Inferior parietal cortex (tissue), 1 donor: Measurements from ENCODE around the gene CRIP1.

ENCODE experiments used
- DNase-seq: peaks from one replicate; pipeline ENCODE4 v3.0.0-alpha.2; 2016; ENCODE audit errors: extremely low spot score

CRIP1 gene

DNA sequence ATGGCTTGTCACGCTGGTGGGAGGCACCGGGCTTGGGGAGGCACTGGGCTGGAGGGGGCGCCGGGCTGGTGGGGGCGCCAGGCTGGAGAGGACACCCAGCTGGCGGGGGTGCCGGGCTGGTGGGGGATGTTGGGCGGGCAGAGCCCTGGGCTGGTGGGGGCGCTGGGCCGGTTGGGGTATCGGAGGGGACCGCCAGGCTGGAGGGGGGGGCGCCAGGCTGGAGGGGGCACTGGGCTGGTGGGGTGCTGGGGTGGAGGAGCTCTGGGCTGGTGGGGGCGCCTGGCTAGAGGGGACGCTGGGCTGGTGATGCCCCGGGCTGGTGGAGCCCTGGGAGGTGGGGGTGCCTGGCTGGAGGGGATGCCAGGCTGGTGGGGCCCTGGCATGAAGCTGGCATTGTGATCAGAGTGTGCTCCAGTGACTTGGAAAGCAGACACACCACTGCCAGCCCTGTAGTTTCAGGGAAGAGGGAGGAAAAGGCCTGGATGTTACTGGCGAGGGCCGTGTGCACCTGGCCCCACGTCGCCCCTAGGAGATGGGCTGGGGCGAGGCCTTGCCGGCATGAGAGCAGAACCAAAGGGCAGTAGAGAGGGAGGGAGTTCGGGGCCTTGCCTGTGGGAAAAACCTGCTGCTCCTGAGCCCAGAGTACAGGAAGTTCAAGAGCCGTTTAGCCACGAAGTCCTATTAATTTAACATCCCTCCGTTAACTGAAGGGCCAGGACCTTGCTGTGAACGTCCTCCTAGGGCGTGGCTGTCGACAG lies 17.4 kb downstream of the CRIP1 start:
- DNase-seq: no peak

- DNase-seq: no peak
Measured at GRCh38 chr14:105505101-105505500, 18.4 kb downstream of the CRIP1 start.

DNA sequence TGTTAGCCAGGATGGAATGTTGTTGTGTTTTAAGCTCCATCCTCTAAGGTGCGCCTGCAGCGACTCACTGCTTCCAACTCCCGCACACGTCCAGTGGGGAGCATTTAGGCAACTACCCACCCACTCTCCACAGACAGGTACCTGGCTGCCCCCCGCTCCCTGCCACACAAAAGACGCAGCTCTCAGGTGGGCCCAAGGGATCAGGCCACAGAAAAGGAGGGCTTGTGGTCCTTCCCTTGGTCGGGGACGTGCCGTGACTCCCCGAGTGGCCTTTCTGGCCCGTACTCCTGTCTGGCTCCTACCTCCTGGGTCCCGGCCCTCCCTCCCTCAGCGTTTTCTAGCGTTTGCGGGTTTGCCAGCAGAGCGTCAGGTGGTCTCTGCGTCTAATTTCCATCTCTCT lies 20.6 kb downstream of the CRIP1 start:
- no peak for DNase-seq

- DNase-seq: no peak
Measured at GRCh38 chr14:105508069-105508468, 21.4 kb downstream of the CRIP1 start.

DNA sequence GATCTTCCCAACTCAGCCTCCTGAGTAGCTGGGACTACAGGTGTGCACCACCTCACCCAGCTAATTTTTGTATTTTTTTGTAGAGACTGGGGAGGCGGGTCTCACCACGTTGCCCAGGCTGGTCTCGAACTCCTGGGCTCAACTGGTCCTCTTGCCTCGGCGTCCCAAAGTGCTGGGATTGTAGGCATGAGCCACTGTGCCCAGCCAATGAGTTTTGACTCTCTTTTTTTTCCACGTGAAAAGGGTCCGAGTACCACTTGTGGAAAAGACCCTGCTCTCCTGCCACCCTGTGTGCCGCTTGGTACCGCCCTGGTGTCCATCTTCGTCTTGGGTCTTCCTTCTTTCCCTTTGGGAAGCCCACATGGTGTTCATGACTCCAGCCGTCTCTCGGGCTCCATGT lies 21.9 kb downstream of the CRIP1 start:
- DNase-seq: no peak

GRCh38 chr14:105517096-105517495 lies 30.4 kb downstream of the CRIP1 start:
- DNase-seq: no peak

- DNase-seq: no peak
Measured at GRCh38 chr14:105519946-105520698, 33.4 kb downstream of the CRIP1 start.

DNA sequence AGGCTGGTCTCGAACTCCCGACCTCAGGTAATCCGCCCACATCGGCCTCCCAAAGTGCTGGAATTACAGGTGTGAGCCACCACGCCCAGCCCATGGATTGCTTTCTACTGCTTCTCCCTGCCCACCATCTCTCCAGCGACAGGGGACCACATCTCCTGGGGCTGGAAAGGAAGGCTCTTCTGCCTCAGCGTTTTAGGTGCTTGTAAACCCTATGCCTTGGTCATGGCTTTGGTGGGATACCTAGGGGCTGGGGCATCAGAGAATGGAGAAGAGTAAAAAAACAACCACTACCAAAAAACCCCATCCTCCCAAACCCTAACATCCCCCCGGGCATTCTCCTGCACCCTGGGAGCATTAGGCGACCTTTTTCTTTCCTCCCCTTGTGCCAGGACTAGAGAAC lies 38.6 kb downstream of the CRIP1 start:
- DNase-seq: no peak

- DNase-seq: no peak
Measured at GRCh38 chr14:105525861-105526775, 39.4 kb downstream of the CRIP1 start, which contains the start of gene TMEM121. TSS of gene TMEM121 (plus strand) at chr14:105526583. CDS start at chr14:105528835, 2,252 bp downstream.

- no peak for DNase-seq
Measured at GRCh38 chr14:105526776-105527380, 40.2 kb downstream of the CRIP1 start.

DNA sequence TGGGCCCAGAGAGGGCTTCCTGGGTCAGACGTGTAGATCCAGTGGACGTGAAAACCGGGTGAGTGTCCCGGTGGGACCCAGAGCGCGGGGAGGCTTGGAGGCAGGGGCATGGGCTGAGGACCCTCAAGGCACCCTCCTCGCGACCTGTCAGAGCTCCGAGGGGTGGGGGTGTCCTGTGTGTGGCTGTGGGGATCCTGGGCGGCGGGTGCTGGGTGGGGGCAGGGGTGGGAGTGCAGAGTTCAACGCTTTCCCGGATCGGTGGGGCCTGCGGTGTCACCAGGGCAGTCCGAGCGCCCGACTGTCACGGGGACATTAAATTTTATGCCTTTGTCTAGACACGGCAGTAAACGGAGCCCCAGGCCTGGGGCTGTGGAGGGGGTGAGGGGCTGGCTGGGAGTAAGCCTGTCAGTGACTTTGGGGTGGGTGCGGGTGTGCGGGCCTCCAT lies 40.7 kb downstream of the CRIP1 start:
- no peak for DNase-seq

DNA sequence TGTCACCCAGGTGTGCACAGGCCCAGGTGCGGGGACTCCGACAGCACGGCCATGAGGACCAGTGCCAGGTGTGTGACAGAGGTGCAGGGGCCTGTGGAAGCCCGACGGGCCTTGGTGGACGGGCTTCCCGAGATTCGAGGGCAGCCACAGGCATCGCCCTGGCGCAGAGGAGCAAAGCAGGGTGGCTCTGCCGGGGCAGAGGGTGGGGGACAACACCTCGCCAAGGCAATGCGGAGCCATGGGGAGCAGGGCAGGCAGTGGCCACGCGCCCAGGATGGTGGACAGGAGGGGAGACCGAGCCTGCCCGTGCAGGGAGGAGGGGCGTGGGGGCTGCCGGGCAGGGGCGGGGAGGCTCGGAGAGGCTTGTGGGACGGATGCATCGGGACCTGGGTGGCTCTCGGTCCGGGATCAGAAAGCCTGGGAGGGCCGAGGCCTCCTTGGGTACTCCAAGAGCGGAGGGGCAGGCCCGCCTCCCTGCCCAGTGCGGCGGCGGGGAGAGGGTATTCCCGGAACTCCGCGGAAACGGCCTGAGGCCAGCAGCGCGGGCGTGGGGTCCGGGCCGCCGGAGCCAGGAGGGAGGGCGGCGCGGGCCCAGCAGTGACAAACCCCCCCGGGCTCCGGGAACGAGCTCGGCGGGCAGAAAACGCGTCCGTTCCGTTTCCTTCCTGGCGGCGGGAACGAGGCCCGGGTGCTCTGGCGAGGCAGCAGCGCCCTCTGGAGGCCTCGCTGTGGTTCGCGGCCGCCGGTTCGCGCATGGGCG lies 41.3 kb downstream of the CRIP1 start:
- DNase-seq: peak; percentile 80

DNA sequence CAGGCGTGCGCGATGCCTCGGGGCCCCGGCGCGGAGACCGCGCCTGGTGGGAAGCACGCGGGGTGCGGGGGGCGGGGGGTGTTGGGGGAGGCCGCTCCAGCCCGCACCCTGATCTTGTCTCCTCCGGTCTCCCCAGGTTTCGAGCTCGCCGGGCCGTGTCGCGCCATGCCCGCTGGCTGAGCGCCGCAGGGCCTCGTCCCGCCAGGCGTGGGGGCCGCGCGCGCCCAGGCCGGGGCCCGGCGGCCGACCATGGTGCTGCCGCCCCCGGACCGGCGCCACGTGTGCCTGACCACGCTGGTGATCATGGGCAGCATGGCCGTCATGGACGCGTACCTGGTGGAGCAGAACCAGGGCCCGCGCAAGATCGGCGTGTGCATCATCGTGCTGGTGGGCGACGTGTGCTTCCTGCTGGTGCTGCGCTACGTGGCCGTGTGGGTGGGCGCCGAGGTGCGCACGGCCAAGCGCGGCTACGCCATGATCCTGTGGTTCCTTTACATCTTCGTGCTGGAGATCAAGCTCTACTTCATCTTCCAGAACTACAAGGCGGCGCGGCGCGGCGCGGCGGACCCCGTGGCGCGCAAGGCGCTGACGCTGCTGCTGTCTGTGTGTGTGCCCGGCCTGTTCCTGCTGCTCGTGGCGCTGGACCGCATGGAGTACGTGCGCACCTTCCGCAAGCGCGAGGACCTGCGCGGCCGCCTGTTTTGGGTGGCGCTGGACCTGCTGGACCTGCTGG lies 42.1 kb downstream of the CRIP1 start:
- DNase-seq: no peak

GRCh38 chr14:105529319-105529568 lies 42.6 kb downstream of the CRIP1 start:
- DNase-seq: no peak

- no peak for DNase-seq
Measured at GRCh38 chr14:105529569-105530284, 43.0 kb downstream of the CRIP1 start.

GRCh38 chr14:105530285-105531087 lies 43.8 kb downstream of the CRIP1 start:
- DNase-seq: no peak

DNA sequence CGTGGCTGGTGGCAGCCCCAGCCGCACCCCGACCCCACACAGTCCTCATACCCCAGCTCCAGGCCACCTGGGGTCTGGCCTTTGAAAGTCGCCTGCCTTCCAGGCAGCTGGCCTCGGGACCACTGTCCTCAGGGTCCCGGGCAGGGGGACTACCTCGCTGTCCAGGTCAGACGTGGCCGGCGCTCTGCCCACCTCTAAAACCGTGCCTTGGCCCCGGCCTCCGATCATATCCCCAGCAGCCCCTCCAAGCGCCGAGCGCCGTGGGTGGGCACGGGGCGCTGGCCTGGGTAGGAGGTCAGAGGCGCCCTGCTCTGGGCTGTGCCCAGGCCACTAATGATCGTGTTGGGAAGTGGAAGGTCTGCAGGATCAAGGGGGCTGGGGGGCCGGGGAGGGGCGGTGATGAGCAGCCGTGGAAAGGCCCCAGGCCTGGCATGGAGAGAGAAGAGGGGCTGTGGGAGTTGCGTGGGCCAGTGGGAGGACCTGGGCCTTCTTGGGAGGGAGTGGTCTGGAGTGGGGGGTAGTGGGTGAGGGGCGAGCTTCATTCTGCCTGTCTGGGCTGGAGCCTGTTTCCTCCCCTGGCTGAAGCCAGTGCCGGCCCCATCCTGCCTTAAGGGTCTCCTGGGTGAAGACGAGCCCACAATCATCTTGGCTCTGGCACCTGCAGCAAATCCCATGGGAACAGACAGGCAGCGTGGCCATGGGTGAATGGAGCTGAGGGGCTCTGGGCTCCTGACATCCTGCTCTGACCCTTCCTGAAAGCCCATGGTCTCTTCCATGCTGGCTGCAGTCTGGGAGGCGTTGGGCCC lies 44.6 kb downstream of the CRIP1 start:
- DNase-seq: no peak
